Calu3 (cell line): ENCODE data around the gene CDH2. TPM values are rescaled to one million over a fixed set of nuclear protein-coding genes. Genes with fewer than 3 reads are reported as not detected.

Experiments used
- BruUV-seq: library from RNA; stranded (reverse); fragments of 400-500 nt; replicated peaks from 2 replicates; lab custom pipeline; 2021; lab: Mats Ljungman, UMichigan
- CTCF ChIA-PET: fragments of 300-600 bp; sonication (Branson Sonifier 250); formaldehyde crosslinking; loops from one replicate; lab custom pipeline; 2022; ENCODE audit warnings: antibody characterized with exemption; lab: Charles Lee
- DNase-seq: peaks from one replicate; pipeline ENCODE4 v3.0.0; 2022
- H3K27ac Mint-ChIP-seq: one replicate; pipeline ENCODE4 v1.8.0; 2022; ENCODE audit warnings: mixed read lengths; ENCODE audit not compliant: unreplicated experiment
- H3K27me3 Mint-ChIP-seq: one replicate; pipeline ENCODE4 v1.8.0; 2022; ENCODE audit warnings: mixed read lengths; ENCODE audit not compliant: unreplicated experiment
- H3K36me3 Mint-ChIP-seq: one replicate; pipeline ENCODE4 v1.8.0; 2022; ENCODE audit warnings: mild to moderate bottlenecking, moderate library complexity, mixed read lengths; ENCODE audit not compliant: insufficient read depth, unreplicated experiment
- H3K4me1 Mint-ChIP-seq: one replicate; pipeline ENCODE4 v1.8.0; 2022; ENCODE audit warnings: mild to moderate bottlenecking, low read depth, mixed read lengths; ENCODE audit not compliant: unreplicated experiment
- H3K4me3 Mint-ChIP-seq: one replicate; pipeline ENCODE4 v1.8.0; 2022; ENCODE audit warnings: mild to moderate bottlenecking, low read depth, moderate library complexity, mixed read lengths; ENCODE audit not compliant: unreplicated experiment
- H3K9me3 Mint-ChIP-seq: one replicate; pipeline ENCODE4 v1.8.0; 2022; ENCODE audit warnings: low read depth, mixed read lengths; ENCODE audit not compliant: unreplicated experiment
- intact Hi-C: fragments of 100-400 bp; cut with micrococcal nuclease; formaldehyde crosslinking; loops from one replicate; pipeline ENCODE4 v1.10.0; 2022; ENCODE audit not compliant: unreplicated experiment
- total RNA-seq: library from RNA; stranded (reverse); gene quantifications from 2 replicates; pipeline ENCODE4 v1.2.3, GENCODE V29; 2022
- TF ChIP-seq, protein P1 (sequence below): fragments of 200-600 bp; IDR thresholded peaks from one replicate; pipeline ENCODE4 v1.8.0; 2022; ENCODE audit warnings: antibody characterized with exemption; ENCODE audit not compliant: unreplicated experiment

Gene CDH2
- total RNA-seq, 1 experiment from 2014 or later, result 2.3 TPM

DNA sequence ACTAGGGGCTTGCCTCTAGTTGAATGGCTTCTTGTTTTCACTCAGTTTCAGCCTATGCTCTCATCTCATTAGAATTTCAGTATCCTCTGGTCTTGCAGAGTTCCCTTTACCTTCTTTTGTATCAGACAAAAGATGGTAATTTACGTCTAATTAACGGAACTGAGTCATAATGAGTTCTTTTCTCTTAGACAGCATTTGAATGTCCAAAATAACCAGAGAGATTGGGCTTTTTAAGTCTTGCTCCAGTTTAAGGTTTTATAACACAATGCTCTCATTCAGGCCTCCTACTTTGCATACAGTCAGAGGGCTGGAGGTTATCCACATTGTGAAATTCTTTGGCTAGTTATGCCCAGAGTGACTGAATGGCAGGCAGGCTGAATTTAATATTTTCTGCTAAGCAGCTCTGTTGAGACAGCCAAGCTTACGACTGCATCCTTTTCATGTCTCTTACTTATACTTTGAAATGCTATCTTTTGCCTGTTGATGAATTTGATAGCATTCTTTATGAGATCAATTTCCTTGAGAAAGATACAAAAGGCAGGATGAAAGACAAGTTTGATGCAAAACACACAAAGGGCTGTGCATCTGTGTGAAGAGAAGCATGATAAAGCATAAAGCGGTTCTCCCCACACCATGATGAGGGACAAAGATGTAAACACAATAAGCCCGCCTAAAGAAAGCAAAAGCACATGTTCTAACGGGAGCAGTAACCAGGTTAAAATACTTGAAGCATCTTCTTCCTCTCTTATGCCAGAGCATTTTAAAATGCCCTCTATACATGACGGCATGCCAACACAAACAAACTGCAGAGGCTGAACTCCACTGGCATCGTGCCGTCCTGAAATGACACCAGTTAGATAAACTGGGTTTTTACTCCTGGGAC is 90.0 kb downstream of the CDH2 start:
- H3K36me3 Mint-ChIP-seq, result no peaks in the 10 kb centered on the region
- H3K27ac Mint-ChIP-seq, result no peak overlapping the region
- peaks cover 5% of the 10 kb centered on the region for H3K9me3 Mint-ChIP-seq
- TF ChIP-seq, protein P1, sequence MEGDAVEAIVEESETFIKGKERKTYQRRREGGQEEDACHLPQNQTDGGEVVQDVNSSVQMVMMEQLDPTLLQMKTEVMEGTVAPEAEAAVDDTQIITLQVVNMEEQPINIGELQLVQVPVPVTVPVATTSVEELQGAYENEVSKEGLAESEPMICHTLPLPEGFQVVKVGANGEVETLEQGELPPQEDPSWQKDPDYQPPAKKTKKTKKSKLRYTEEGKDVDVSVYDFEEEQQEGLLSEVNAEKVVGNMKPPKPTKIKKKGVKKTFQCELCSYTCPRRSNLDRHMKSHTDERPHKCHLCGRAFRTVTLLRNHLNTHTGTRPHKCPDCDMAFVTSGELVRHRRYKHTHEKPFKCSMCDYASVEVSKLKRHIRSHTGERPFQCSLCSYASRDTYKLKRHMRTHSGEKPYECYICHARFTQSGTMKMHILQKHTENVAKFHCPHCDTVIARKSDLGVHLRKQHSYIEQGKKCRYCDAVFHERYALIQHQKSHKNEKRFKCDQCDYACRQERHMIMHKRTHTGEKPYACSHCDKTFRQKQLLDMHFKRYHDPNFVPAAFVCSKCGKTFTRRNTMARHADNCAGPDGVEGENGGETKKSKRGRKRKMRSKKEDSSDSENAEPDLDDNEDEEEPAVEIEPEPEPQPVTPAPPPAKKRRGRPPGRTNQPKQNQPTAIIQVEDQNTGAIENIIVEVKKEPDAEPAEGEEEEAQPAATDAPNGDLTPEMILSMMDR, result no peak
- no peaks in the 10 kb centered on the region for H3K27me3 Mint-ChIP-seq
- peaks cover 9% of the 10 kb centered on the region for H3K4me1 Mint-ChIP-seq
- BruUV-seq, result no TSS peak
- DNase-seq, result no peak
- intact Hi-C loops, result no loop called here
- no peak overlapping the region for H3K4me3 Mint-ChIP-seq
- CTCF ChIA-PET, result no interaction called here

DNA sequence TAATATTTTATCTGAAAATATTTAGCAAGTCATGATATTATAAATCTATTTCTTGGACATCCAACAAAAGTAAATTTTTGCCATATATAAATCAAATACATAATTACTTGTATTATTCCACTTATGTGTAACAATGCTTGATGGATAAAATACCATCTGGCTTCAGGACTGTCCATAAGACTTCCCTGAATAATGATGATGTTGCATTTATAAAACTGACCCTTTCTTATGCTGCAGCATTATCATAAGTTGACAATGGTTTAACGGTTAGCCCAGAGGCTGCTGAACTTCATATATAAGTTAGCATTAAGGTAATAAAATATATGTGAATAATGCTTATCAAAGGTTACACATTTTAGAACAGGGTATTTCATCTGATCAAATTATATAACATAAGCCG is 95.4 kb downstream of the CDH2 start:
- H3K36me3 Mint-ChIP-seq, result no peaks in the 10 kb centered on the region
- CTCF ChIA-PET, result no interaction called here
- TF ChIP-seq, protein P1, result no peak
- H3K4me1 Mint-ChIP-seq, result no peaks in the 10 kb centered on the region
- intact Hi-C loops, result no loop called here
- H3K9me3 Mint-ChIP-seq, result peaks cover 5% of the 10 kb centered on the region
- H3K27me3 Mint-ChIP-seq, result no peaks in the 10 kb centered on the region
- no TSS peak for BruUV-seq
- DNase-seq, result no peak
- H3K27ac Mint-ChIP-seq, result no peak overlapping the region
- H3K4me3 Mint-ChIP-seq, result no peak overlapping the region

DNA sequence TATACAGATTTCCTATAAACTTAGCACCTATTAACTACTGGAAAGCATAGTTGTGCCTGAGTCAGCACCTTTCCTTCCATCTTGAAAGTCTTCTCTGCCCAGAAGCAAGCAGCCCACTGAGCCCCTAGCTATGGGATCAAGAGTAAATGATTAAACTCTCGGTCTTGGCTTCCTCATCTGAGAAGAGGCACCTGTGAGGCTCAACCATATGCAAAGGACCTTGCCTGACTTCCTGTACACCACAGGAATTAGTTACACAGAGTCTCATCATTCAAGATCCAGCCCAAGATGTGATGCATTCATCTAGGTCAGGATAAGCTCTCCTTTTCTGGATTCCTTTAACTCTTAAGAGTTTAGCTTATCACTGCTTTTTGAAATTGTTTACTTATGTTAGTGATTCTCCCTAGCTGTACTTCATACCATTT is 96.0 kb downstream of the CDH2 start:
- no peak overlapping the region for H3K27ac Mint-ChIP-seq
- CTCF ChIA-PET, result no interaction called here
- intact Hi-C loops, result no loop called here

DNA sequence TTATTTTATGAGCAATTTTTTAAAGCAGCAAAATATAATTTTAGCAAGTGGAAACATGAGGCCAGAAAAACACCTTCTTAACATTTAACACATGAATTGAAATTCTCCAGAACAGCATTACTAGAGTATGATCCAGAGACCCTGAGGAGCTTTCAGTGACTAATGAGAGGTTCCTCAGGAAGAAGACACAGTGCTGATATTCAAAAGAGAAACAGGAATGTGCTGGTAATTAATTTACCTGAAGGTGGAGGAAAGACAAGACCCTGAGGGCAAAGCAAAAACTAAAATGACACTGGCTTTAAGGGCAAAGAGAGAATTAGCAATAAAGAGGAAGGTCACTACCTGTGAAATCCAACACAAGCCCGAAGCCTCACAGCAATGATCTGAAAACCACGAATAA is 97.0 kb downstream of the CDH2 start:
- CTCF ChIA-PET, result interaction anchor here (0.6 kb wide), 1 partner anchor 824 kb away, joined by 4 read pairs; no protein-coding TSS in a partner anchor
- intact Hi-C loops, result no loop called here
- no peak for DNase-seq
- Mint-ChIP-seq H3K27me3 (no peaks in the 10 kb centered on the region), H3K4me1 (no peaks in the 10 kb centered on the region), H3K4me3 (no peak overlapping the region), H3K27ac (no peak overlapping the region), H3K36me3 (no peaks in the 10 kb centered on the region), H3K9me3 (no peaks in the 10 kb centered on the region)
- no TSS peak for BruUV-seq
- TF ChIP-seq, protein P1, result no peak

More for the DNA sequence above, 96.0 kb downstream of the CDH2 start:
- DNase-seq, result no peak
- Mint-ChIP-seq H3K4me3 (no peak overlapping the region), H3K27me3 (no peaks in the 10 kb centered on the region), H3K9me3 (peaks cover 5% of the 10 kb centered on the region), H3K4me1 (no peaks in the 10 kb centered on the region), H3K36me3 (no peaks in the 10 kb centered on the region)
- TF ChIP-seq, protein P1, result no peak
- no TSS peak for BruUV-seq
